GM19463 (cell line): Measurements from ENCODE around the gene CDK16.

ENCODE experiments used
- ATAC-seq: cut with Tn5 transposase; IDR thresholded peaks from one replicate; pipeline ENCODE4 v1.9.1; 2021; ENCODE audit warnings: mild to moderate bottlenecking, moderate library complexity; ENCODE audit not compliant: unreplicated experiment

The CDK16 gene

DNA sequence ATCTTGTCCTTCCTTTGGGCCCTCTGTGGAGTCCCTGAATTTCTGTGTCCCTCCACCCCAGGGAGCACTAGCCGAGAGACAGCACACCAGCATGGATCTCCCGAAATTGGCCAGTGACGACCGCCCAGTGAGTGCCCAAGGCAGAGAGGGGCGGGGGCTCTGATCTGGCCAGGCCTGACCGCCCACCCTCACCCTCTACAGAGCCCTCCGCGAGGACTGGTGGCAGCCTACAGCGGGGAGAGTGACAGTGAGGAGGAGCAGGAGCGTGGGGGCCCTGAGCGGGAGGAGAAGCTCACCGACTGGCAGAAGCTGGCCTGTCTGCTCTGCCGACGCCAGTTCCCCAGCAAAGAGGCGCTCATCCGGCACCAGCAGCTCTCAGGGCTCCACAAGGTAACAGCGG, 33.2 kb upstream of the CDK16 start:
- ATAC-seq, result no peak

DNA sequence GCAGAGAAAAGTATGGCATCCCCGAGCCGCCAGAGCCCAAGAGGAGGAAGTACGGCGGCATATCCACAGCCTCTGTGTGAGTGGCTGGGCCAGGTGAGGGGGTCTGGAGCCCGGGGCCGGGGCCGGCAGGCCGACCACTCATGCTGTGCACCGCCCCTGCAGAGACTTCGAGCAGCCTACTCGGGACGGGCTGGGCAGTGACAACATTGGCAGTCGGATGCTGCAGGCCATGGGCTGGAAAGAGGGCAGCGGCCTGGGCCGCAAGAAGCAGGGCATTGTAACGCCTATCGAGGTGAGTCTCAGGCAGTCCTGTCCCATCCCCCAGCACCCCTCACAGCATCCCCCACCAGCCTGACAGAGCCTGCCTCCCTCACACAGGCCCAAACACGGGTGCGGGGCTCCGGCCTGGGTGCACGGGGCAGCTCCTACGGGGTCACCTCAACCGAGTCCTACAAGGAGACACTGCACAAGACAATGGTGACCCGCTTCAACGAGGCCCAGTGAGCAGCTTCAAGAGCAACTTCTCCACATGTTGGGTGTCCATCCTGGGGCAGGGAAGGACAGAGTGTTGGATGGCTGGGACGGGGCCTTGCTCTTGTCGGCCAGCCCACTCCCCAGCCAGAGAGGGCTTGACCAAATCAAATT, 32.3 kb upstream of the CDK16 start:
- ATAC-seq, result no peak

DNA sequence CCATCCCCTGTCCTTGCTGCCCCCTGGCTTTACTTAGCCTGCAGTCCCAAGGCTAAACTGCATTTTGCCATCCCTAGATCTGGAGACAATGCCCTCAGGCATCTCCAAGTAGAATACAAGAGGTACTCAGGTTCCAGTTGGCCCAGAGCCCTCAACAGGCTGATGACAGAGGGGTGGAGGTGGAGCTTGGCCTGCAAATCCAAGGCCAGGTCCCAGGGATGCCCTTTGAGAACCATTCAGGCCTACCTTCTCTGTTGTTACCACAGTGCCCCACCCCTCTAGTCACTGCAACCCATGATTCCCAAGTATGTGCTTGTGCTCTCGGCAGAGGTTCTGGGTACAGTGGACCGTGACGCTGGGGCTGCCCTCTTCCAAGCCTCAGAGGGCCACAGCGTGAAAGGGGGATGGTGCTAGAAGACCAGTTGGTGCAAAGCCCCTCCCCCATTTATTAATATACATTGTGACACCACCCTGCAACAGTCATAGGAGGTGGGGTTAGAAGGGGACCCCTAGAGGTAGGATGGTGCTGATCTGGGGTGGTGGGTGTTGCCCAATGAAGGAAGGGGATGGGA, 31.3 kb upstream of the CDK16 start:
- no peak for ATAC-seq

DNA sequence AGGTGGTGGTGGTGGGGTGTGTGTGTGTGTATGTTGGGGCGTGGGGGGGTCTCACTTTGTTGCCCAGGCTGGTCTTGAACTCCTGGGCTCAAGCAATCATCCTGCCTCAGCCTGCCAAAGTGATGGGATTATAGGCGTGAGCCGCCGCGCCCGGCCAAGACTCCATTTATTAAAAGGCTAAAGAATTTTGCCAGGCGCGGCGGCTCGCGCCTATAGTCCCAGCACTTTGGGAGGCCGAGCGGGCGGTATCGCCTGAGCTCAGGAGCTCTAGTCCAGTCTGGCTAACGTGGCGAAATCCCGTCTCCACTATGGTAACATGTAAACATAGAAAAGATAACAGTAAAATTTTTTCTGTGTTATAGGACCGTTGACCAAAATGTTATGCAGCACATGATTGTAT, 28.6 kb upstream of the CDK16 start:
- ATAC-seq, result no peak

DNA sequence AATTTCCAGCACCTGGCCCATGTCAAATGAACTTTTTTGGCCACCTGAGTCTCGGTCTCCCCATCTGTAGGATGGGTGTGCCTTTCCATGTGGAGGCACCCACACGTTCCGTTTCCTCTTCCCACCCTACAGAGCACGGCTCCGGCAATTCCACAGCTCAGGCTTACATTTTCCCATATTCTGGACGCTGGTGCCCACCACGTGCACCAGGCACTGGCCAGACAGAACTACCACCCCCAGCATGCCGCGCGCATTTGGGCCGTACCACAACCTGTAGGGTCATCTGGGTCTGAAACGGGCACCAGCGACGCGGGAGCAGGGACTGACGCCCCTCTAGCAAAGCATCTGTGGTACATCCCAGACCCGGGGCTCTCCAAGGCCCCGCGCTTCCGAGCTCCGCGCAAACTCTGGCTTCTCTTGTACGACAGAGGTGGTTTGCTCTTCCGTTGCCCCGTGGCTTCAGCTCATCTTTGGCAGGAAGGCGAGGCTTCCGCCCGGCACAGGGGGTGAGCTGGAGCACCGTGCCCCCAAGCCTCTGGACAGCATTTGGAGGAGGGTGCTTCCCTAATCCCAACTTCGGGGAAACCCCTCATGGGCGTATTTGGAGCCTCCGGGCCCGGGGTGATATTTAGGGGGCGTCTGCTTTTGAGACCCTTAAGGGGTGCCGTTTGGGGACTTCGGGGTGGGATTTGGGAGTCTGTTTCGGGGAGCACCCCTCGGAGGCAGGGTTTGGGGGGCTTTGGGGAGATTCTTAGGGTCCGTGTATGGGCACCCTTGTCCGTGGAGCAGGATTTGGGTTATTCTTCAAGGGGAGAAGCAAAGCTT, 27.8 kb upstream of the CDK16 start:
- peak; percentile 56 for ATAC-seq

DNA sequence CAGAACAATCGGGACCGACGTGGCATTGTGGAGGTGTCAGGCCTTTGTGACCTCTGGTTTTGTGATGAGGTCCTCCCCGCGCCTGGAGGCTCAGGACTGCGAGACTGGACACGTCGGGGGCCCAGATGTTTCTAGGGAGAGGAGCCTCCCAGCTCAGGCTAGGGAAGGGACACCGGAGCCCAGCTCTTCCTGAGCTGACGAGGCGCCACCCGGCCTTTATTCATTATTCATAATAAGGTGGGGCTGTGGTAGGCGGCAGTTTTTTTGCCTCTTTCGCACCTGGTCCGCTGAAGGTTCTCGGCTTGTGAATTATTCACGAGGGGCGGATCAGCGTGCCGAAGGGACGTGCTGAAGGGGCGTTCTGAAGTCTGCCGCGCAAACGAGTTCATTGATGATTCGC, 27.1 kb upstream of the CDK16 start:
- no peak for ATAC-seq

DNA sequence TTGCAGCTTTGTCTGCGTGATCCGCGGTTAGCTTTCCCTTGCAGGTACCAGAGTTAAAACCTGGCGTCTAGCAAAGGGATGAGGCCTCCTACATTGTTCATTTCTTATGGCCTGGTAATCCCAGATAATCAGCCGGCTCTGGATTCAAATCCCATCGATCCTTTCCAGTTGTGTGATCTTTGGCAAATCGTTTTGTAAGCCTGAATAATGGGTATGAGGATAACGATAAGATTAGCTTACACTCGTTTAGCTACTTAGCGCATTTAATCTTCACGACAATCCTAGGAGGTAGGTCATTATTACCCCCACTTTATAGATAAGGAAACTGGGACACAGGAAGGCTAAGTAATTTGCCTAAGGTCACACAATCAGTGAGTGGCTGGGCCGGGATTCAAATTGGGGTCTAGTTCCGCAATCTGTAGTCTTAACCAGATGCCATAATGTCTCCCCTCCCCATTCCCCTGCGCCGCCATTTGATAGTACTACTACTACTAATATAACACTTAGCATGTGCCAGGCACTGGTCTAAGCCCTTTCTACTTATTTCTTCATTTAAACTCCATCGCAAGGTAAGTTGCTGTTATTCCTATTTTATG, 26.6 kb upstream of the CDK16 start:
- no peak for ATAC-seq

DNA sequence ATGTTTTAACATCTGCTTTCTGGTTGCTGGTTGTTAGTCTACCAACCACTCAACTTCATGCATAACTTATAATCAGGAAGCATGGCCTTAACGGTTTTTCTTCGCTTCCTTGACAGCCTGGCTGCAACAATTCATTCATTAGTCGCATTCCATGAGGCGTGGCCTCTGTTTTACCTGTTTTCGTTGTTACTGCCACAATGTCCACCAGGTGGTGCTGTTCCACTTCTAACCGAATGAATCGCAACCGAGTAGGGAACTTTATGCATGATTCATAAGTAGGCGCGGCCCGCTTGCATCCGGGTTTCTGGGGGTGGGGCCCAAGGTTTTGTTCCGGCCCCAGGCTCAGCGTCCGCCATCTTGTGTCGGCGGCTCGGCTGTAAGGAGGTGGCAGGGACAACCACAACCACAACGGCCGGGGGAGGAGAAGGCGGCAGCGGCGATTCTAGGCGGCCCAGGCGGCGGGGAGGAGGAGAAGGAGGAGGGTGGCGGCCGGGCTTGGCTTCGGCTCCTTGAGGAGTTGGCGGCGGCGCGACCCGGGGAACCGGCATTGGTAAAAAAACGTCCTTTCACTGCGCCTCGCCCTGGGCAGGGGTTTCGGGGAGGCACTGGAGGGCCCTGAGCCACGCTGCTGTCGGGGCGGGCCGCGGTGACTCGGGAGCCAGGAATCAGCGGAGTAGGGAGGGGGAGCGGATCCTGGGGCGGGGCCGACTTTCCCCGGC, 24.8 kb upstream of the CDK16 start, which contains the start of gene UBA1:
Gene UBA1, plus strand, starts transcription at position 355 of the 719 bp plus-strand sequence. CDS start 4,974 bp downstream, outside the sequence.
- ATAC-seq, result peak; percentile 75

DNA sequence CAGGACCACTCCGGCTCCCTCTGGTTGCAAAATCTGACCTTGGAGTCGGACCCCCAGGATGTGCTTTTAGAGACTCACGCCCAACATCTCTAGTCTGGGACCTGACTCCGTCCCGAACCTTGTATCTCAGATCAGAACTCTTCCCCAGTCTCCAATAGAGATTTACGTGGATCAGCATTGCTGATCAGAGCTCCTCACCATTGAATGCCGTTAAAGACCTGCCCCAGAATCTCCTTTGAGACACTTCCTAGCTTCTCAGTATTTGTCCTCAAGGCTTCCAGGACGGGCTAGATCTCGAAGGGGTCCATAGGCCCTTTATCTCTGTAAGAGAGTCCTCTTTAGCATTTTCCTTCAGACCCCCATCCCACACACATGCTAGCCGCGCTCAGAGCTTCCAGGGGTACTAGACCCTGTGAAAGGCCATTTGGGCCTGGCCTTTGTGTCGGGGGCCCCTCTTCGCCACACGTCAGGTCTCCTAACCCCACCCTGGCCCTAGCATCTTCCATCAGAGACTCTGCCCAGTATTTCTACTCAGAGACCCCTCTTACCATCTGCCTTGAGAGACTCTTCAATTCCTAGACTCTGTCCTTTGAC, 24.2 kb upstream of the CDK16 start:
- no peak for ATAC-seq

DNA sequence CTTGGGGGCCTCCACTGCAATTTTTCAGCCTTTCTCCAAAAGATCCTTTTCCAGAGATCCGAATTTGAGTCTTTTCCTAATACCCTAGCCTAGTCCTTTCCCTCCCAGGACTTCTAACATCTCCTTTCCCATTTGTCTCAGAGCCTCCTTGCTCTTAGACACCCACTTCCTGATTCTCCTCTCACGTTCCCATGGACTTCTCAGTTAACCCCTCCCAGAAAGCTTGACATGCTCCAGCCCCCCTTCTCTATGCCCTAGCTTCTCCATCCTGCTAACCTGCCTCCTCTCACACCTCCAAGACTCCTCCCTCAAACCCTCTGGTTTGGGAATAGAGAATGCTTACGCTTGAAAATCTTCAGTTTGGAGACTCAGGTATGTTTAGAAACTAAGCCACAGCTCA, 22.4 kb upstream of the CDK16 start:
- ATAC-seq, result no peak

DNA sequence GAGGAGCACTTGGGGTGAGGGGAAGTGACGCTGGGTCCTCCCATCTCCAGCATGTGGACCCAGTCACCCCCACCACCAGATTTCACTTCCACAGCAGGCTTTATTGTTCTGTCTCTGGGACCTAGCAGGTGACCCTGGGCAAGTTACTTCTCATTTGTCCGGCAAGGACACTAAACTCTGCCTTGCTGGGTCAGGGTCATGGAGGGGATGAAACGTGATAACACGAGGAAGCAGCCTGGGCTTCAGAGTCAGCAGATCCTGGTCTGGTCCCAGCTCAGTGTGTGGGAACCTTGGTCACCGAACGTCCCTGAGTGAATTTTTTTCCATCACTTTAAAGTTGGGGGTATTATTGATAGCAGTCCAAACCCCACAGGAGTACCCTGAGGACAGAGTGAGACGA, 21.0 kb upstream of the CDK16 start:
- ATAC-seq, result no peak

DNA sequence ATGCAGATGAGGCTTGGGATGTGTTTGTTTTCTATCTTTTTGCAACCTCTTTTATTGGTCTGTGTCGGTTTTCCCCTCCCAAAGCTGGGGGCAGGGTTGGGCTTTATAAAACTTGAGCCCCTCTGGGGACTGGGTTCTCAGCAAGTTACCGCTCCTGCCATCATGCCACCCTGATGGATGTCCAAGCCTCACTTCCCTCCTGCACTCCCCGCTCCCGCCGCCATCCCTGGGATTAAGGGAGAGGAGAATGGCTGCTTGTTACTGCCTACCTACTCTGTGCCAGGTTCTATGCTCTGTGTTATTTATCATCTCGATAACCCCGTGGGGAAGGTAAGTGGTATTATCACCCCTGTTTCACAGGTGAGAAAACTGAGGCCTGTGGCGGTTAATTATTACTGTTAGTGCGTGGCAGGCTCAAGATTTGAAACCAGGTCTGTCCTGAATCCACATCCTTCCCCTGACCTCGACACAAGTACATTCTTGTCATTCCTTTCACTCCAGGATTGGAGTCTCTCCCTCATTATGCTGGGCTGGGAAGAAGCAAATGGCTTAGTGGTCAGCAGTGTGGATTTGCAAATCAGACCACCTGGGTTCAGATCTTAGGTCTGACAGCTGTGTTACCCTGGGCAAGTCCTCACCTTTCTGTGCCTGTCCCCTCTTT, 20.3 kb upstream of the CDK16 start:
- ATAC-seq, result no peak

DNA sequence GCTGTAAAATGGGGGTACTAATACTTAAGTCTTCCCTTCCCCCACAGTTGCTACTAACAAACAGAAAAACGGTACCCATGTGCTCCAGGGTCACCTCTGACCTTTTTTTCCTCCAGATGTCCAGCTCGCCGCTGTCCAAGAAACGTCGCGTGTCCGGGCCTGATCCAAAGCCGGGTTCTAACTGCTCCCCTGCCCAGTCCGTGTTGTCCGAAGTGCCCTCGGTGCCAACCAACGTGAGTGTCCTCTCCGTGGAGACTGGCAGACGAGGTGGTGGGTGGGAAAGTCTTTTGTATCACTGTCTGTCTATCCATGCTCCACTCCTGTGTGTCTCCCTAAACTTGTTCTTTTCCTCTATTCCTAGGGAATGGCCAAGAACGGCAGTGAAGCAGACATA, 19.8 kb upstream of the CDK16 start:
- no peak for ATAC-seq

DNA sequence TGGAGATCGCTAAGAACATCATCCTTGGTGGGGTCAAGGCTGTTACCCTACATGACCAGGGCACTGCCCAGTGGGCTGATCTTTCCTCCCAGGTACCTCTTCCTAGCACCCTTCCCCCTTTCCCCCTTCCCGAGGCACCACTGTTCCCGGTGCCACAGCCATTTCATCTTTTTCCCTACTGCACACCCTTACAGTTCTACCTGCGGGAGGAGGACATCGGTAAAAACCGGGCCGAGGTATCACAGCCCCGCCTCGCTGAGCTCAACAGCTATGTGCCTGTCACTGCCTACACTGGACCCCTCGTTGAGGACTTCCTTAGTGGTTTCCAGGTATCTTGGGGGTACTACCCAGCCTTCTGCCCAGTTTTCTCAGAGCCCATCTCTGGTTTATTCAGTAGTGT, 19.2 kb upstream of the CDK16 start:
- no peak for ATAC-seq

DNA sequence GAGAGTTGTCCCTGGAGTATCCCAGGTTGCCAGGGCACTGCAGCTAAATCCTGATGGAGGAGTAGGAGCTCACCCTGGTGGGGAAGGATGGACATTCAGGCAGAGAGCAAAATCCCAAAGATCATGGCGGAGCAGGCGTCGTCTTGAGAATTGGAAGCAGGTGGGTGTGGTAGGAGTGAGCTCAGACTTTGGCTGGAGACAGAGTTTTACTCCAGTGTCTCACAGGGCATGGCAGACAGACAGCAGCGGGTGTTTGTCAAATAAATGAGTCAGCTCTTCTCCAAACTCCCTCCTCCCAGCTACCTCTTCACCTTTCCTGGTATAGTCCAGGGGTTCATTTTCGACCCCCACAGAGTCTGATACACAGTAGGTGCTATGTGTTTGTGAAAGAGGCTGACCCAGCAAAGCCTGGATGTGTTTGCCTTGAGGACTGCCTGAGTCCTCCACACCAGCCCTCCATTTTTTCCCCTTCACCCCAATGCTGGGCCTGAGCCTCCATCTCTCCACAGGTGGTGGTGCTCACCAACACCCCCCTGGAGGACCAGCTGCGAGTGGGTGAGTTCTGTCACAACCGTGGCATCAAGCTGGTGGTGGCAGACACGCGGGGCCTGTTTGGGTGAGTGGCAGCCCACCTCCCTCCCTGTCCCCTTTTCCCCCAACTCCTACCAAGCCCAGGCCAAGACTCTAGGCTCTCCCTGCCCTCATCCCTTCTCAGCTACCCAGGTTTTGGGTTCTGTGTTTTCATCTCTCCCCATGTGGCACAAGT, 17.9 kb upstream of the CDK16 start:
- ATAC-seq, result no peak

DNA sequence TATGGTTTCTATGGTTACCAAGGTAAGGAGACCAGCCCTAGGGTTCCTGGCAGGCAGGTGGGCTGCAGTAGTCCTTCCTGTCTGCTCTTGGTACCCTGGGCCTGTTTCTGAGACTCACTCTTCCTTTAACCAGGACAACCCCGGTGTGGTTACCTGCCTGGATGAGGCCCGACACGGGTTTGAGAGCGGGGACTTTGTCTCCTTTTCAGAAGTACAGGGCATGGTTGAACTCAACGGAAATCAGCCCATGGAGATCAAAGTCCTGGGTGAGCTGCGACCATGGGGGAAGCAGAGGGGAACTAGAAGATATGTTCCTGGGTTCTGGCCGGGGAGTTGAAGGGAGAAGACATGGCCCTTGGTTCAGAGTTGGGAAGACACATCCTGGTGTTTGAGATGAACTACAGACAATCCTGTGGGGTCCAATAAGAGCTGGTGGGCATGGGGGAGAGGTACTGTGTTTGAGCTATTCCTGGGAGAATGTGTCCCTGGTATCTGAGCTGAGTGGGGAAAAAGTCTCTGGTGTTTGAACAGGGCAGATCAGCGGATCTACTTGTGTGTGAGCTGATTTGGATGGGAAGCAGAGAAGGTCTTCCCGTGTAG, 17.0 kb upstream of the CDK16 start:
- no peak for ATAC-seq

DNA sequence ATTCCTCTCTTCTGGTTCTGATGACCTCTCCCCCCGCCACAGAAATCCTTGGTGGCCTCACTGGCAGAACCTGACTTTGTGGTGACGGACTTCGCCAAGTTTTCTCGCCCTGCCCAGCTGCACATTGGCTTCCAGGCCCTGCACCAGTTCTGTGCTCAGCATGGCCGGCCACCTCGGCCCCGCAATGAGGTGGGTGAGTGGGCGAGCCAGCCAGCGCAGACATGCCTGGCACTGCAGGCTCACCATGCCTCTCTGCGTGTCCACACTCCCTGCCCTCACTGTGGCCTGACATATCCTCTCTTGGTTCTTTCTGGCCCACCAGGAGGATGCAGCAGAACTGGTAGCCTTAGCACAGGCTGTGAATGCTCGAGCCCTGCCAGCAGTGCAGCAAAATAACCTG, 16.2 kb upstream of the CDK16 start:
- ATAC-seq, result no peak

DNA sequence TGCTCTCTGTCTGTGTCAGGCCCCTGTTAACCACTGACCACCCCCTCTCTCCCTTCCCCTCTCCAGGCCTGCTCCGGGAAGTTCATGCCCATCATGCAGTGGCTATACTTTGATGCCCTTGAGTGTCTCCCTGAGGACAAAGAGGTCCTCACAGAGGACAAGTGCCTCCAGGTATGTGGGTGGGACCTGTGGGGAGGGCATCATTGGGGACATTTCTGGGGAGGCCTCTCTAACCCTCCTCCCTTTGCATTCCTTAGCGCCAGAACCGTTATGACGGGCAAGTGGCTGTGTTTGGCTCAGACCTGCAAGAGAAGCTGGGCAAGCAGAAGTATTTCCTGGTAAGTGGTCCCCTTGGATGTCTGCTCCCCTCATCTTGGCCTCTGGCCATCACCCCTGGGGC, 15.6 kb upstream of the CDK16 start:
- ATAC-seq, result no peak

DNA sequence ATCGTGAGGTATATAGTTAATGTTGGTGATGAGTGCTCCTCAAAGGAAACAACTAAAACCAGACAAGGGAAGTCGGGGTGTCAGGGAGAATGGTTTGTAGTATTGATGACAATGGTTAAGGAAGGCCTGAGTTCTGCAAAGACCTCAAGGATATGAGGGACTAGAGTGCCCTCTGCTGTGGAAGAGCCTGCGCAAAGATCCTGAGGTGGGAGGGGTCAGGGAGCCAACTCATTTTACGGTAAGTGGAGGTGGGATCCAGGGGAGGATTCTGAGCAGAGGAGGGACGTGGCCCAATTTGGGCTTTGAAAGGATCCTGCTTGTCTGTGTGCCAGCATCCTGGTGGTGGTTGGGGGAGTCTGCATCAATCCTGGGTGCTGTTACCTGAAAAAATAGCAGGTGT, 13.5 kb upstream of the CDK16 start:
- no peak for ATAC-seq
